Activated T-helper 17 cell treated with anti-CD3 and anti-CD28 coated beads, Interleukin-2, amount 50 U/mL, for 72 hours (primary cell): ENCODE measurements around the gene INPP1. TPM values are rescaled to one million over a fixed set of nuclear protein-coding genes. Genes with fewer than 3 reads are reported as not detected.

ENCODE experiments used
- ATAC-seq: fragments of 150-1000 bp; cut with Tn5 transposase; replicated peaks from 2 replicates; pipeline ENCODE4 v1.10.0; 2021; ENCODE audit warnings: mild to moderate bottlenecking, moderate library complexity
- H3K27ac Mint-ChIP-seq: one replicate; pipeline ENCODE4 v1.8.0; 2022; ENCODE audit warnings: mixed read lengths
- H3K27me3 Mint-ChIP-seq: one replicate; pipeline ENCODE4 v1.8.0; 2022; ENCODE audit warnings: mixed read lengths
- H3K36me3 Mint-ChIP-seq: one replicate; pipeline ENCODE4 v1.8.0; 2022; ENCODE audit warnings: low read depth, mild to moderate bottlenecking, mixed read lengths
- H3K4me1 Mint-ChIP-seq: one replicate; pipeline ENCODE4 v1.8.0; 2022; ENCODE audit warnings: mixed read lengths
- H3K4me3 Mint-ChIP-seq: one replicate; pipeline ENCODE4 v1.8.0; 2022; ENCODE audit warnings: mild to moderate bottlenecking, mixed read lengths
- H3K9me3 Mint-ChIP-seq: one replicate; pipeline ENCODE4 v1.8.0; 2022; ENCODE audit warnings: mixed read lengths
- total RNA-seq, 2 donors: library from RNA; stranded (reverse); gene quantifications; one replicate each; pipeline ENCODE4 v1.2.3, GENCODE V29; 2022

The INPP1 gene
- total RNA-seq, 2 donors from 2014 or later: 13.2 to 15.5 TPM

- no peak for ATAC-seq
- Mint-ChIP-seq H3K36me3 (no peaks in the 10 kb centered on the region), H3K4me3 (no peak overlapping the region), H3K27me3 (no peaks in the 10 kb centered on the region), H3K27ac (no peak overlapping the region), H3K4me1 (peaks cover 10% of the 10 kb centered on the region), H3K9me3 (no peaks in the 10 kb centered on the region)
These were observed 18.2 kb downstream of the INPP1 start for GRCh38 chr2:190361572-190361971.

- Mint-ChIP-seq H3K9me3 (no peaks in the 10 kb centered on the region), H3K4me3 (no peak overlapping the region), H3K4me1 (peaks cover 10% of the 10 kb centered on the region), H3K27me3 (no peaks in the 10 kb centered on the region), H3K27ac (no peak overlapping the region), H3K36me3 (peaks cover 2% of the 10 kb centered on the region)
- no peak for ATAC-seq
These were observed 19.5 kb downstream of the INPP1 start for GRCh38 chr2:190362894-190363293.

GRCh38 chr2:190365499-190366204, 22.3 kb downstream of the INPP1 start:
- Mint-ChIP-seq H3K36me3 (peaks cover 26% of the 10 kb centered on the region), H3K27me3 (no peaks in the 10 kb centered on the region), H3K4me3 (no peak overlapping the region), H3K27ac (no peak overlapping the region), H3K9me3 (no peaks in the 10 kb centered on the region), H3K4me1 (no peaks in the 10 kb centered on the region)
- ATAC-seq: no peak

GRCh38 chr2:190366248-190366753, 22.9 kb downstream of the INPP1 start:
- H3K27ac Mint-ChIP-seq: no peak overlapping the region
- H3K27me3 Mint-ChIP-seq: no peaks in the 10 kb centered on the region
- H3K4me3 Mint-ChIP-seq: no peak overlapping the region
- ATAC-seq: no peak
- no peaks in the 10 kb centered on the region for H3K4me1 Mint-ChIP-seq
- no peaks in the 10 kb centered on the region for H3K9me3 Mint-ChIP-seq
- peaks cover 26% of the 10 kb centered on the region for H3K36me3 Mint-ChIP-seq

- H3K27me3 Mint-ChIP-seq: no peaks in the 10 kb centered on the region
- H3K4me3 Mint-ChIP-seq: no peak overlapping the region
- H3K36me3 Mint-ChIP-seq: peaks cover 26% of the 10 kb centered on the region
- no peaks in the 10 kb centered on the region for H3K4me1 Mint-ChIP-seq
- no peaks in the 10 kb centered on the region for H3K9me3 Mint-ChIP-seq
- H3K27ac Mint-ChIP-seq: no peak overlapping the region
- ATAC-seq: no peak
These were observed 23.7 kb downstream of the INPP1 start for GRCh38 chr2:190367091-190367490.

- no peaks in the 10 kb centered on the region for H3K4me1 Mint-ChIP-seq
- H3K9me3 Mint-ChIP-seq: no peaks in the 10 kb centered on the region
- no peak overlapping the region for H3K27ac Mint-ChIP-seq
- ATAC-seq: no peak
- H3K36me3 Mint-ChIP-seq: peaks cover 26% of the 10 kb centered on the region
- no peak overlapping the region for H3K4me3 Mint-ChIP-seq
- H3K27me3 Mint-ChIP-seq: no peaks in the 10 kb centered on the region
These were observed 26.2 kb downstream of the INPP1 start for GRCh38 chr2:190369635-190370034.

- H3K4me3 Mint-ChIP-seq: no peak overlapping the region
- no peaks in the 10 kb centered on the region for H3K9me3 Mint-ChIP-seq
- H3K27me3 Mint-ChIP-seq: no peaks in the 10 kb centered on the region
- no peaks in the 10 kb centered on the region for H3K4me1 Mint-ChIP-seq
- no peak overlapping the region for H3K27ac Mint-ChIP-seq
- ATAC-seq: no peak
- no peaks in the 10 kb centered on the region for H3K36me3 Mint-ChIP-seq
These were observed 32.7 kb downstream of the INPP1 start for GRCh38 chr2:190376083-190376482.

- no peaks in the 10 kb centered on the region for H3K9me3 Mint-ChIP-seq
- H3K27me3 Mint-ChIP-seq: no peaks in the 10 kb centered on the region
- no peak for ATAC-seq
- no peaks in the 10 kb centered on the region for H3K36me3 Mint-ChIP-seq
- H3K4me1 Mint-ChIP-seq: no peaks in the 10 kb centered on the region
- no peak overlapping the region for H3K4me3 Mint-ChIP-seq
- H3K27ac Mint-ChIP-seq: no peak overlapping the region
These were observed 33.3 kb downstream of the INPP1 start for GRCh38 chr2:190376591-190377245.

GRCh38 chr2:190378880-190379237, 35.5 kb downstream of the INPP1 start:
- Mint-ChIP-seq H3K27ac (no peak overlapping the region), H3K36me3 (no peaks in the 10 kb centered on the region), H3K4me1 (peaks cover 4% of the 10 kb centered on the region), H3K9me3 (no peaks in the 10 kb centered on the region), H3K27me3 (no peaks in the 10 kb centered on the region), H3K4me3 (no peak overlapping the region)
- no peak for ATAC-seq

- Mint-ChIP-seq H3K9me3 (no peaks in the 10 kb centered on the region), H3K36me3 (no peaks in the 10 kb centered on the region), H3K4me3 (no peak overlapping the region), H3K4me1 (peaks cover 4% of the 10 kb centered on the region), H3K27me3 (no peaks in the 10 kb centered on the region), H3K27ac (no peak overlapping the region)
- no peak for ATAC-seq
These were observed 36.0 kb downstream of the INPP1 start for GRCh38 chr2:190379249-190379964.

GRCh38 chr2:190380962-190381412, 37.6 kb downstream of the INPP1 start:
- Mint-ChIP-seq H3K4me1 (peaks cover 4% of the 10 kb centered on the region), H3K27me3 (no peaks in the 10 kb centered on the region), H3K9me3 (no peaks in the 10 kb centered on the region), H3K27ac (no peak overlapping the region), H3K4me3 (no peak overlapping the region), H3K36me3 (no peaks in the 10 kb centered on the region)
- no peak for ATAC-seq

GRCh38 chr2:190382851-190383250, 39.5 kb downstream of the INPP1 start:
- no peak overlapping the region for H3K4me3 Mint-ChIP-seq

GRCh38 chr2:190387422-190387821, 44.0 kb downstream of the INPP1 start:
- Mint-ChIP-seq H3K36me3 (no peaks in the 10 kb centered on the region), H3K4me3 (no peak overlapping the region), H3K9me3 (no peaks in the 10 kb centered on the region), H3K27me3 (peaks cover 11% of the 10 kb centered on the region), H3K27ac (no peak overlapping the region), H3K4me1 (peaks cover 4% of the 10 kb centered on the region)
- ATAC-seq: no peak

More at GRCh38 chr2:190382851-190383250, 39.5 kb downstream of the INPP1 start:
- H3K27ac Mint-ChIP-seq: no peak overlapping the region
- ATAC-seq: peak; percentile 71
- H3K4me1 Mint-ChIP-seq: peaks cover 4% of the 10 kb centered on the region
- H3K36me3 Mint-ChIP-seq: no peaks in the 10 kb centered on the region
- H3K27me3 Mint-ChIP-seq: no peaks in the 10 kb centered on the region
- H3K9me3 Mint-ChIP-seq: no peaks in the 10 kb centered on the region

GRCh38 chr2:190396271-190396670, 52.9 kb downstream of the INPP1 start:
- no peaks in the 10 kb centered on the region for H3K4me1 Mint-ChIP-seq
- H3K4me3 Mint-ChIP-seq: no peak overlapping the region
- no peak for ATAC-seq
- H3K27me3 Mint-ChIP-seq: peaks cover 10% of the 10 kb centered on the region
- H3K27ac Mint-ChIP-seq: no peak overlapping the region
- no peaks in the 10 kb centered on the region for H3K36me3 Mint-ChIP-seq
- H3K9me3 Mint-ChIP-seq: no peaks in the 10 kb centered on the region
